Measurements from ENCODE around the gene ASB8.
"Not testable (repeated sequence)": the region's sequence is repeated elsewhere in the genome, so short reads cannot be mapped to it uniquely, and the experiment has no call there.

The ASB8 gene

DNA sequence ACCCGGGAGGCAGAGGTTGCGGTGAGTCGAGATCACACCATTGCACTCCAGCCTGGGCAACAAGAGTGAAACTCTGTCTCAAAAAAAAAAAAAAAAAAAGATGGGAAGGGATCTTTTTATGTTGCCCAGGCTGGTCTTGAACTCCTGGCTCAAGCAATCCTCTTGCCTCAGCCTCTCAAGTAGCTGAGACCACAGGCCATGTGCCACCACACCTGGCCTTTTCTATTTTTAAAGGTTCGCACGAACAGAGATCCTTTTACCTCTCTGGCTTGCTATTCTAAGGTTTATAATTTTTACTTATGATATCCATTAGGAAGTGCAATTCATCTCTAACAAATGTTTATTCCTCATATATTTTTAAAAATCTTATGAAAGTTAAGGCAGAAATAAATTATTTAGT is 31.8 kb downstream of the ASB8 start:
- not testable (repeated sequence) for DNase-seq; H3K36me3 ChIP-seq (ENCODE audit: control insufficient read depth, insufficient read depth, low read length); H3K27me3 ChIP-seq (replicated peaks; ENCODE audit: control insufficient read depth, insufficient read depth, low read length, poor library complexity, severe bottlenecking); H3K9me3 ChIP-seq (ENCODE audit: control insufficient read depth, low read length); H3K4me1 ChIP-seq (ENCODE audit: control insufficient read depth, insufficient read depth, low read length, poor library complexity, severe bottlenecking); H3K4me3 ChIP-seq (ENCODE audit: insufficient read depth, low read depth, low read length, poor library complexity, severe bottlenecking); H3K27ac ChIP-seq (ENCODE audit: insufficient read depth, low read length, poor library complexity, severe bottlenecking)

GRCh38 chr12:48123169-48123568 is 34.1 kb downstream of the ASB8 start:
- H3K27ac ChIP-seq (ENCODE audit: insufficient read depth, low read length, poor library complexity, severe bottlenecking): no peak overlapping the region
- no peaks in the 10 kb centered on the region for H3K36me3 ChIP-seq (ENCODE audit: control insufficient read depth, insufficient read depth, low read length)
- H3K4me3 ChIP-seq (ENCODE audit: insufficient read depth, low read depth, low read length, poor library complexity, severe bottlenecking): no peak overlapping the region
- H3K9me3 ChIP-seq (ENCODE audit: control insufficient read depth, low read length): no peaks in the 10 kb centered on the region
- H3K4me1 ChIP-seq (ENCODE audit: control insufficient read depth, insufficient read depth, low read length, poor library complexity, severe bottlenecking): peaks cover 5% of the 10 kb centered on the region
- DNase-seq: no peak
- H3K27me3 ChIP-seq (replicated peaks; ENCODE audit: control insufficient read depth, insufficient read depth, low read length, poor library complexity, severe bottlenecking): no peaks in the 10 kb centered on the region

GRCh38 chr12:48122065-48122834 is 35.1 kb downstream of the ASB8 start:
- Histone ChIP-seq H3K9me3 (ENCODE audit: control insufficient read depth, low read length) (no peaks in the 10 kb centered on the region), H3K36me3 (ENCODE audit: control insufficient read depth, insufficient read depth, low read length) (no peaks in the 10 kb centered on the region), H3K4me1 (ENCODE audit: control insufficient read depth, insufficient read depth, low read length, poor library complexity, severe bottlenecking) (peaks cover 5% of the 10 kb centered on the region), H3K27me3 (replicated peaks; ENCODE audit: control insufficient read depth, insufficient read depth, low read length, poor library complexity, severe bottlenecking) (no peaks in the 10 kb centered on the region), H3K4me3 (ENCODE audit: insufficient read depth, low read depth, low read length, poor library complexity, severe bottlenecking) (no peak overlapping the region), H3K27ac (ENCODE audit: insufficient read depth, low read length, poor library complexity, severe bottlenecking) (no peak overlapping the region)
- no peak for DNase-seq

DNA sequence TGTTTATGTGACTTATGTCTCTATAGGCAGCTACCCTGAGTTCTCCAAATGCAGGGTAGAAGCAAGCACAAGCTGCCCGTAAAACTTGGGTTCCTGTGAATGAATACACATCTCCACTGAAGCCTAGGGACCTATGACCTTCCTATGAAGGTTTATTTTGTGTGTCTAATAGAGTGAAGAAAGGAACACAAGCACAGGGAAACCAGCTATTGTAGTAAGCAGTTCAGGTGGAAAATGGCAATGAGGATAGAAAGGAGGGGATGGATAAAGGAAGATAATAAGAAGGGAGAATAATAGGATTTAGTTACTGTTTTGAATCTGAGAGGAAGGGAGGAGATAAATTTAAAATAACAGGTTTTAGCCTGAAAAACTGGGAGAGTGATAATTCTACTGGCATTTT is 35.8 kb downstream of the ASB8 start:
- no peak overlapping the region for H3K4me3 ChIP-seq (ENCODE audit: insufficient read depth, low read depth, low read length, poor library complexity, severe bottlenecking)
- no peak overlapping the region for H3K27ac ChIP-seq (ENCODE audit: insufficient read depth, low read length, poor library complexity, severe bottlenecking)
- no peaks in the 10 kb centered on the region for H3K36me3 ChIP-seq (ENCODE audit: control insufficient read depth, insufficient read depth, low read length)
- no peaks in the 10 kb centered on the region for H3K27me3 ChIP-seq (replicated peaks; ENCODE audit: control insufficient read depth, insufficient read depth, low read length, poor library complexity, severe bottlenecking)
- H3K9me3 ChIP-seq (ENCODE audit: control insufficient read depth, low read length): no peaks in the 10 kb centered on the region
- peaks cover 5% of the 10 kb centered on the region for H3K4me1 ChIP-seq (ENCODE audit: control insufficient read depth, insufficient read depth, low read length, poor library complexity, severe bottlenecking)
- DNase-seq: no peak

DNA sequence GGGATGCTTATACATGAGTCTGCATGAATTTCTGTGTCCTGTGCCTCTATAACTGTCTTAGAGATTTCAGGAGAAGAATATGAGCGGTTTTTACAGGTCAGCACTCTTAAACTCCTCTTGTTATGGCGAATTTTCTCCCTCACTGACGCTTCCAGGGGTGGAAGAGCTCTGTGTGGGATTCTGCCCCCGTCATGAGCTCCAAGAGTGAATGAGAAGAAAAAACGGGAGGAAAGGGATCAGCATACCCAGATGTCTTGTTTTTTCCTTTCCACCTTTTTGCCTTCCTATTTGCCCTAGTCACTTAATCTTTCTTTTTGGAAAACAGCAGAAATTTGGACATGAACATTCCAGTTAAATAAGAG is 37.5 kb downstream of the ASB8 start:
- no peaks in the 10 kb centered on the region for H3K9me3 ChIP-seq (ENCODE audit: control insufficient read depth, low read length)

DNA sequence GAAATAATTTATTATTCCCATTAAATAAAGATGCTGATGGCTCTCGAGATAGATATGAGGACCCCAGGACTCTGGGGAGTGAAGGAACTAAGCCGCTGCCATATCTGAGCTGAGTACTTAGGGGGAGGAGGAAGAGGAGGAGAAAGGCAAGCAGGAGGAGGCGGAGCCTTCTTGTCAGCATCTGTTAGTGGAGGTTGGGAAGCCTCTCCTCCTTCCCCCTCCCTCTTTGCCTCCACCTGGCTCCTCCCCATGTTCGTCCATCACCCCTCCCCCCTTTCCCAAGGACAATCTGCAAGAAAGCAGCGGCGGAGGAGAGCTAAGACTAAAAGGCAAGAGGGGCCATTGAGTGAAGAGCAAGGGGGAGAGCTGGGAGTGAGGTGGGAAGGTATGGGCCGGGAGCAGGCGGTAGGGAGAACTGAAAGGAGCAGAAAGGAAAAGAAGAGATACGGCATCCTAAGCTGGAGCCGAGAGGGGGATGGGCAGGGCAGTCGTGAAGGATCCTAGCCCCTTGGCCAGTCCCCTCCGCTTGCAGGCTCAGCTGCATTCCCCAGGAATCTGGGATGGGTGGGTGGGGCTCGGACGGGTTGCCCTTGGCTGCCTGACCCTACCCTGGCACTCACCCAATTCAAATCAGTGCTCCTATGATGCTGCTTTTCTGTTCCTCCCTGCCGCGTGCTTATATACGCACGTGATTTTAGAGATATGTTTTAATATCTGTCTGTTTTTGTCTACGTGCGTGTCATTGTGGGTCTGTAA is 38.1 kb downstream of the ASB8 start, which contains the start of gene PFKM:
Gene PFKM (plus strand): TSS at position 287 of the 756 bp plus-strand sequence. CDS start 3,411 bp downstream, outside the sequence.
- peak within 1 kb of the TSS; percentile 69 for H3K4me3 ChIP-seq (ENCODE audit: insufficient read depth, low read depth, low read length, poor library complexity, severe bottlenecking)
- no peaks in the 10 kb centered on the region for H3K27me3 ChIP-seq (replicated peaks; ENCODE audit: control insufficient read depth, insufficient read depth, low read length, poor library complexity, severe bottlenecking)
- peak; percentile 27 to 52 (median 47) for DNase-seq
- H3K4me1 ChIP-seq (ENCODE audit: control insufficient read depth, insufficient read depth, low read length, poor library complexity, severe bottlenecking): peaks cover 5% of the 10 kb centered on the region
- H3K27ac ChIP-seq (ENCODE audit: insufficient read depth, low read length, poor library complexity, severe bottlenecking): peak within 1 kb of the TSS; percentile 15
- no peaks in the 10 kb centered on the region for H3K9me3 ChIP-seq (ENCODE audit: control insufficient read depth, low read length)
- no peaks in the 10 kb centered on the region for H3K36me3 ChIP-seq (ENCODE audit: control insufficient read depth, insufficient read depth, low read length)

More for the DNA sequence above, 37.5 kb downstream of the ASB8 start:
- Histone ChIP-seq H3K27me3 (replicated peaks; ENCODE audit: control insufficient read depth, insufficient read depth, low read length, poor library complexity, severe bottlenecking) (no peaks in the 10 kb centered on the region), H3K36me3 (ENCODE audit: control insufficient read depth, insufficient read depth, low read length) (no peaks in the 10 kb centered on the region), H3K4me3 (ENCODE audit: insufficient read depth, low read depth, low read length, poor library complexity, severe bottlenecking) (peak overlapping the region; percentile 69), H3K4me1 (ENCODE audit: control insufficient read depth, insufficient read depth, low read length, poor library complexity, severe bottlenecking) (peaks cover 5% of the 10 kb centered on the region), H3K27ac (ENCODE audit: insufficient read depth, low read length, poor library complexity, severe bottlenecking) (no peak overlapping the region)
- no peak for DNase-seq

- Histone ChIP-seq H3K9me3 (ENCODE audit: control insufficient read depth, low read length) (no peaks in the 10 kb centered on the region), H3K4me3 (ENCODE audit: insufficient read depth, low read depth, low read length, poor library complexity, severe bottlenecking) (no peak overlapping the region), H3K27me3 (replicated peaks; ENCODE audit: control insufficient read depth, insufficient read depth, low read length, poor library complexity, severe bottlenecking) (no peaks in the 10 kb centered on the region), H3K27ac (ENCODE audit: insufficient read depth, low read length, poor library complexity, severe bottlenecking) (no peak overlapping the region), H3K36me3 (ENCODE audit: control insufficient read depth, insufficient read depth, low read length) (no peaks in the 10 kb centered on the region), H3K4me1 (ENCODE audit: control insufficient read depth, insufficient read depth, low read length, poor library complexity, severe bottlenecking) (peaks cover 5% of the 10 kb centered on the region)
- DNase-seq: no peak
Measured at GRCh38 chr12:48118284-48118871, 38.9 kb downstream of the ASB8 start.

- DNase-seq: no peak
- H3K36me3 ChIP-seq (ENCODE audit: control insufficient read depth, insufficient read depth, low read length): no peaks in the 10 kb centered on the region
- H3K9me3 ChIP-seq (ENCODE audit: control insufficient read depth, low read length): no peaks in the 10 kb centered on the region
- no peak overlapping the region for H3K4me3 ChIP-seq (ENCODE audit: insufficient read depth, low read depth, low read length, poor library complexity, severe bottlenecking)
- peaks cover 5% of the 10 kb centered on the region for H3K4me1 ChIP-seq (ENCODE audit: control insufficient read depth, insufficient read depth, low read length, poor library complexity, severe bottlenecking)
- H3K27me3 ChIP-seq (replicated peaks; ENCODE audit: control insufficient read depth, insufficient read depth, low read length, poor library complexity, severe bottlenecking): no peaks in the 10 kb centered on the region
- no peak overlapping the region for H3K27ac ChIP-seq (ENCODE audit: insufficient read depth, low read length, poor library complexity, severe bottlenecking)
Measured at GRCh38 chr12:48115957-48116356, 41.4 kb downstream of the ASB8 start.

- DNase-seq; H3K36me3 ChIP-seq (ENCODE audit: control insufficient read depth, insufficient read depth, low read length); H3K9me3 ChIP-seq (ENCODE audit: control insufficient read depth, low read length); H3K27me3 ChIP-seq (replicated peaks; ENCODE audit: control insufficient read depth, insufficient read depth, low read length, poor library complexity, severe bottlenecking); H3K4me3 ChIP-seq (ENCODE audit: insufficient read depth, low read depth, low read length, poor library complexity, severe bottlenecking); H3K27ac ChIP-seq (ENCODE audit: insufficient read depth, low read length, poor library complexity, severe bottlenecking): not testable (repeated sequence)
- peaks cover 11% of the 10 kb centered on the region for H3K4me1 ChIP-seq (ENCODE audit: control insufficient read depth, insufficient read depth, low read length, poor library complexity, severe bottlenecking)
Measured at GRCh38 chr12:48111312-48111693, 46.0 kb downstream of the ASB8 start.

All from effector memory CD4-positive, alpha-beta T cell (primary cell).